ENCODE results near the gene CNTNAP5. TPM values are rescaled to one million over a fixed set of nuclear protein-coding genes. Genes with fewer than 3 reads are reported as not detected.

The CNTNAP5 gene
- total and polyA plus RNA-seq, 2 of the 4 experiments (the other 2 are of a cell fraction): not detected

- Histone ChIP-seq H2BK5ac (ENCODE audit: low read depth, low read length, poor library complexity, severe bottlenecking) (no peak overlapping the region), H3K79me1 (ENCODE audit: low read depth in 1 of 2, low read length in 2 of 2) (no peaks in the 10 kb centered on the region), H3K36me3 (ENCODE audit: control insufficient read depth, insufficient read depth, low read length) (no peaks in the 10 kb centered on the region), H4K8ac (ENCODE audit: low read depth in 2 of 2, low read length in 2 of 2) (no peak overlapping the region), H2BK20ac (ENCODE audit: low read depth, low read length) (no peak overlapping the region), H3K27me3 (ENCODE audit: control insufficient read depth, insufficient read depth, low read length) (no peaks in the 10 kb centered on the region), H3K4me2 (ENCODE audit: low read depth, low read length) (no peak overlapping the region), H3K4ac (ENCODE audit: low read depth, low read length) (no peak overlapping the region), H2AFZ (replicated peaks; ENCODE audit: low read length, poor library complexity) (no peak overlapping the region), H3K9me1 (ENCODE audit: insufficient read depth, low read length) (no peaks in the 10 kb centered on the region), H4K5ac (ENCODE audit: low read depth, low read length) (no peak overlapping the region), H3K4me1 (ENCODE audit: control insufficient read depth, insufficient read depth, low read length) (no peaks in the 10 kb centered on the region), H4K20me1 (ENCODE audit: insufficient read depth, low read length) (no peaks in the 10 kb centered on the region), H3K27ac (ENCODE audit: insufficient read depth, low read length) (no peak overlapping the region), H2BK120ac (ENCODE audit: low read depth, low read length) (no peak overlapping the region), H2BK15ac (ENCODE audit: low read depth, low read length) (no peak overlapping the region), H3K56ac (ENCODE audit: extremely low read depth, insufficient read depth, low read length) (no peak overlapping the region), H4K91ac (ENCODE audit: insufficient read depth, low read depth, low read length) (no peak overlapping the region), H3K18ac (ENCODE audit: low read depth, low read length) (no peak overlapping the region), H3K9me3 (ENCODE audit: control insufficient read depth, insufficient read depth, low read length) (peaks cover 6% of the 10 kb centered on the region; the same call in 1 of the 2 replicates), H2AK5ac (ENCODE audit: low read depth, low read length) (no peak overlapping the region), H2AK9ac (replicated peaks; ENCODE audit: low read depth, low read length, poor library complexity) (no peak overlapping the region), H3K4me3 (ENCODE audit: insufficient read depth, low read depth, low read length) (no peak overlapping the region), H3K14ac (replicated peaks; ENCODE audit: low read depth, low read length) (no peak overlapping the region), H3K9ac (ENCODE audit: low read depth, low read length) (no peak overlapping the region), H3K23ac (ENCODE audit: low read depth, low read length) (no peak overlapping the region)
- no TSS peak for BruUV-seq (replicated peaks)
- ATAC-seq (ENCODE audit: low read depth): no peak
- no CpG with 5 or more reads among the region's 4 CpGs for WGBS, 2 experiments (ENCODE audit: extremely low coverage in 2 of 2, insufficient read length in 1 of 2)
- dilution Hi-C loops (cut with HindIII; ENCODE audit: low sequenced_read_pairs, unreplicated experiment) (no loop called here), intact Hi-C loops (cut with micrococcal nuclease) (no loop called here), in situ Hi-C loops (cut with MboI; ENCODE audit: low sequenced_read_pairs) (no loop called here)
- TF ChIP-seq MAZ (IDR thresholded peaks at IDR 0.05; ENCODE audit: borderline replicate concordance, low read depth, low read length) (no peak), MXI1 (IDR thresholded peaks at IDR 0.05; ENCODE audit: borderline replicate concordance, low read depth, low read length) (no peak), RFX5 (IDR thresholded peaks at IDR 0.05; ENCODE audit: low read depth, low read length) (no peak), CEBPB (IDR thresholded peaks at IDR 0.05; ENCODE audit: low read depth, low read length) (no peak), RAD21 (IDR thresholded peaks at IDR 0.05; ENCODE audit: low read length) (no peak)
- TF ChIP-seq, protein P1, sequence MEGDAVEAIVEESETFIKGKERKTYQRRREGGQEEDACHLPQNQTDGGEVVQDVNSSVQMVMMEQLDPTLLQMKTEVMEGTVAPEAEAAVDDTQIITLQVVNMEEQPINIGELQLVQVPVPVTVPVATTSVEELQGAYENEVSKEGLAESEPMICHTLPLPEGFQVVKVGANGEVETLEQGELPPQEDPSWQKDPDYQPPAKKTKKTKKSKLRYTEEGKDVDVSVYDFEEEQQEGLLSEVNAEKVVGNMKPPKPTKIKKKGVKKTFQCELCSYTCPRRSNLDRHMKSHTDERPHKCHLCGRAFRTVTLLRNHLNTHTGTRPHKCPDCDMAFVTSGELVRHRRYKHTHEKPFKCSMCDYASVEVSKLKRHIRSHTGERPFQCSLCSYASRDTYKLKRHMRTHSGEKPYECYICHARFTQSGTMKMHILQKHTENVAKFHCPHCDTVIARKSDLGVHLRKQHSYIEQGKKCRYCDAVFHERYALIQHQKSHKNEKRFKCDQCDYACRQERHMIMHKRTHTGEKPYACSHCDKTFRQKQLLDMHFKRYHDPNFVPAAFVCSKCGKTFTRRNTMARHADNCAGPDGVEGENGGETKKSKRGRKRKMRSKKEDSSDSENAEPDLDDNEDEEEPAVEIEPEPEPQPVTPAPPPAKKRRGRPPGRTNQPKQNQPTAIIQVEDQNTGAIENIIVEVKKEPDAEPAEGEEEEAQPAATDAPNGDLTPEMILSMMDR (conservative IDR thresholded peaks at IDR 0.05; ENCODE audit: low read depth, low read length): no peak
- ChIA-PET CTCF (no interaction called here), POLR2A (ENCODE audit: unreplicated experiment) (no interaction called here)
- no peak for DNase-seq
Observed at GRCh38 chr2:124310671-124311070, 285.6 kb downstream of the CNTNAP5 start.

All from IMR-90 (cell line).